Muscle layer of duodenum (tissue), 2 donors: ENCODE results near the gene PROB1.
"Not testable (repeated sequence)": the region's sequence is repeated elsewhere in the genome, so short reads cannot be mapped to it uniquely, and the experiment has no call there.

Experiments used
- H3K27ac ChIP-seq: one replicate; pipeline ENCODE4 v1.7.0; 2013; ENCODE audit warnings: mild to moderate bottlenecking, low read length
- H3K27me3 ChIP-seq: one replicate; pipeline ENCODE4 v1.7.0; 2013; ENCODE audit warnings: low read depth, mild to moderate bottlenecking, control low read depth, low read length
- H3K36me3 ChIP-seq, 2 donors: one replicate each; pipeline ENCODE4 v1.7.0; 2013; ENCODE audit warnings: low read length in 2 of 2, control low read depth in 1 of 2, mild to moderate bottlenecking in 1 of 2; ENCODE audit not compliant: insufficient read depth in 2 of 2, control insufficient read depth in 1 of 2
- H3K4me1 ChIP-seq, 2 donors: one replicate each; pipeline ENCODE4 v1.7.0; 2013; ENCODE audit warnings: low read length in 2 of 2, mild to moderate bottlenecking in 2 of 2, control low read depth in 1 of 2, moderate library complexity in 1 of 2; ENCODE audit not compliant: insufficient read depth in 2 of 2, control insufficient read depth in 1 of 2
- H3K4me3 ChIP-seq, 2 donors: one replicate each; pipeline ENCODE4 v1.7.0; 2013; ENCODE audit warnings: low read length in 2 of 2, low read depth in 1 of 2, mild to moderate bottlenecking in 1 of 2
- H3K9me3 ChIP-seq, 2 donors: one replicate each; pipeline ENCODE4 v1.7.0; 2013; ENCODE audit warnings: low read length in 2 of 2, control low read depth in 1 of 2, mild to moderate bottlenecking in 1 of 2; ENCODE audit not compliant: control insufficient read depth in 1 of 2
- donor health status: healthy.

The PROB1 gene

DNA sequence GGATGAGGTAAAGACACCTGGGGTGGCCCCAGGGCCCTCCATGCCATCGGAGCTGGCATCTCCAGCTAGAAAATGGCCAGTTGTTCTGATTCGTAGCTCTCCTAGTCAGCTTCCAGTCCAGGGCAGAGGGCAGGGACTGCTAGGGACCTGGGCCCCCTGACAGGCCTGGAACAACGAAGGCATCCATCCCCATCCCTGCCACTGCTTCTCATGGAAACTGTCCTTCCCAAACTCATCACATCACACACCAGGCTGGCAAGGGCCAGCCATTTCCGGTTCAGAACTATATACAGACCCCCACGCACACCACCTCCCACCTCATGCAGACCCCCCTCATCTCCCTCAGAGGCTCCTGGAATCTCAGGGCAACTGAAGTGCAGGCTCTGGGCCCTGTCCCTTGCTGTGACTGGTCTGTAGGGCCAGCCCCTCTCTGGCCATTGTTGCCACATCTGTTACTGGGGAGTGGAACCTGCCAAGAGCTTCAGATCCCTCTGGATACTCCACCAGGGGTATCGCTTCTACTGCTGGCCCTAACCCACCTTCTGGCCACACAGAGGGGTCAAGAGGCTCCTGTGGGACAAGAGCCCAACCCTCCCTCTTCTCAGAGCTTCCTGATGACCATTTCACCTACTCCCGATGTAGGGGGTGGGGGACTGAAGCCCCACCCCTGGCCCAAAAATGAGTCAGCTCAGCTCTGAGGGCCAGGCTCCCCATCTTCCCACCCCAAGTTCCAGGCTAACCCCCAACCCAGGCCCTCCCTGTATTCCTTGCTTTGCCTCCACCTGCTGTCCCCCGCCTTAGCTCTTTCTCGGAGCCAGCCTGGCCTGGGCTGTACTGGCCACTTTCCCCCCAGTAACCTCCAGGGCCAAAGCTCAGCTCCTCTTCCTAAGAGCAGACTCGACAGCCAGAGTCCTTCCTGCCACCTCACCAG is 4.0 kb downstream of the PROB1 start:
- H3K4me1 ChIP-seq: peaks cover 0 to 32% of the 10 kb centered on the region in 2 donors
- H3K27ac ChIP-seq: peak overlapping the region; percentile 8
- no peaks in the 10 kb centered on the region for H3K36me3 ChIP-seq
- no peak overlapping the region for H3K4me3 ChIP-seq
- no peaks in the 10 kb centered on the region for H3K9me3 ChIP-seq
- peaks cover 11% of the 10 kb centered on the region for H3K27me3 ChIP-seq

- Histone ChIP-seq H3K27me3 (peaks cover 11% of the 10 kb centered on the region), H3K27ac (peak within 1 kb of the TSS; percentile 8), H3K4me1 (peaks cover 0 to 27% of the 10 kb centered on the region in 2 donors), H3K9me3 (no peaks in the 10 kb centered on the region), H3K4me3 (peak within 1 kb of the TSS in 1 of 2 donors; percentile 26), H3K36me3 (no peaks in the 10 kb centered on the region)
Measured at GRCh38 chr5:139389701-139390638, 4.9 kb downstream of the PROB1 start, which contains the start of gene MZB1. TSS of gene MZB1 (minus strand) at chr5:139389913. CDS start at chr5:139389856, 57 bp downstream.

DNA sequence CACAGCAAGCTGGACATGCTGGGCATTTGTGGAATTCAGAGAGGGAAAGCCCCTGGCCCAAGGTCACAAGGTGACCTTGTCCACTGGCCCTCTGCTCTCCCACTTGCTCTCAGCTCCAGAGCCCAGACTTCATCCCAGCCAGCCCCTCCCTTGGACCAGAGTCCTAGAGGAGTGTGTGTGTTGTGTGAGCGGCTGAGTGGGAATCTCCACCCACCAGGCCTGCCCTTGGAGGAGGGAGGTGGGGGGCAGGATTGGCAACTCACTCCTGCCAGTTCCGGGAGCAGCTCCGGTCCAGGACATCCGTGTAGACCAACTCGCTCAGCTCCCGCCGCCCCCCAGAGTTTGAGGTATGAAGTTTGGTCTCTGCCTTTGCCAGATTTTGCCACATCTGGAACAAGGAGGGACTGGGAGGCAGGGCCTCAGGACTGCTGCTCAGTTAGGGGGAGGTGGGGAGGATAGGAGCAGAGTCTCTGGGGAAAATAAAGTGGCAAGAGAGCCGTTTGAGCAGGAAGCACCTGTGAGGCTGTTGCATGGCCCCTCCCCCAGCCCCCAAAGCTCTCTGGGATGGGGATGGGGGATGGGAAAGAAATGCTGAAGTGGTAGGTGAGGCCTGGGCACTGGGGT is 6.6 kb downstream of the PROB1 start:
- Histone ChIP-seq H3K36me3 (no peaks in the 10 kb centered on the region), H3K27ac (no peak overlapping the region), H3K4me1 (peaks cover 4 to 12% of the 10 kb centered on the region in 2 donors), H3K27me3 (peaks cover 3% of the 10 kb centered on the region), H3K4me3 (peak overlapping the region in 1 of 2 donors; percentile 37), H3K9me3 (no peaks in the 10 kb centered on the region)

- H3K27me3 ChIP-seq: no peaks in the 10 kb centered on the region
- peaks cover 4 to 6% of the 10 kb centered on the region in 2 donors for H3K4me1 ChIP-seq
- peak overlapping the region in 1 of 2 donors; percentile 37 for H3K4me3 ChIP-seq
- H3K36me3 ChIP-seq: no peaks in the 10 kb centered on the region
- no peak overlapping the region for H3K27ac ChIP-seq
- no peaks in the 10 kb centered on the region for H3K9me3 ChIP-seq
Measured at GRCh38 chr5:139387611-139388197, 7.2 kb downstream of the PROB1 start.

DNA sequence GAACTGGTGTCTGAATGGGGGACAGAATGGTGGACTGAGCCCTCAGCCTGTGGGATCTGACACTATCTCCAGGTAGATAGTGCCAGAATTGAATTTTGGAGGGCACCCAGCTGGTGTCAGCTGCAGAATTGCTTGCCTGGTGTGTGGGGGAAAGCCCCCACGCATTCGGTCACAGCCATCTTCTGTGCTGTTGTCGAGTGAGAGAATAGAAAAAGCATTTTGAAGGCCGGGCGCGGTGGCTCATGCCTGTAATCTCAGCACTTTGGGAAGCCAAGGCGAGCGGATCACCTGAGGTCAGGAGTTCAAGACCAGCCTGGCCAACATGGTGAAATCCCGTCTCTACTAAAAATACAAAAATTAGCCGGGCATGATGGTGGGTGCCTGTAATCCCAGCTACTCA is 7.9 kb downstream of the PROB1 start:
- not testable (repeated sequence) for H3K9me3 ChIP-seq, H3K4me1 ChIP-seq, H3K36me3 ChIP-seq, H3K27me3 ChIP-seq, H3K27ac ChIP-seq, H3K4me3 ChIP-seq

GRCh38 chr5:139386050-139386438 is 8.9 kb downstream of the PROB1 start:
- no peaks in the 10 kb centered on the region for H3K9me3 ChIP-seq
- H3K4me1 ChIP-seq: peaks cover 0 to 4% of the 10 kb centered on the region in 2 donors
- H3K36me3 ChIP-seq: no peaks in the 10 kb centered on the region
- no peak overlapping the region for H3K27ac ChIP-seq
- H3K4me3 ChIP-seq: no peak overlapping the region
- no peaks in the 10 kb centered on the region for H3K27me3 ChIP-seq

DNA sequence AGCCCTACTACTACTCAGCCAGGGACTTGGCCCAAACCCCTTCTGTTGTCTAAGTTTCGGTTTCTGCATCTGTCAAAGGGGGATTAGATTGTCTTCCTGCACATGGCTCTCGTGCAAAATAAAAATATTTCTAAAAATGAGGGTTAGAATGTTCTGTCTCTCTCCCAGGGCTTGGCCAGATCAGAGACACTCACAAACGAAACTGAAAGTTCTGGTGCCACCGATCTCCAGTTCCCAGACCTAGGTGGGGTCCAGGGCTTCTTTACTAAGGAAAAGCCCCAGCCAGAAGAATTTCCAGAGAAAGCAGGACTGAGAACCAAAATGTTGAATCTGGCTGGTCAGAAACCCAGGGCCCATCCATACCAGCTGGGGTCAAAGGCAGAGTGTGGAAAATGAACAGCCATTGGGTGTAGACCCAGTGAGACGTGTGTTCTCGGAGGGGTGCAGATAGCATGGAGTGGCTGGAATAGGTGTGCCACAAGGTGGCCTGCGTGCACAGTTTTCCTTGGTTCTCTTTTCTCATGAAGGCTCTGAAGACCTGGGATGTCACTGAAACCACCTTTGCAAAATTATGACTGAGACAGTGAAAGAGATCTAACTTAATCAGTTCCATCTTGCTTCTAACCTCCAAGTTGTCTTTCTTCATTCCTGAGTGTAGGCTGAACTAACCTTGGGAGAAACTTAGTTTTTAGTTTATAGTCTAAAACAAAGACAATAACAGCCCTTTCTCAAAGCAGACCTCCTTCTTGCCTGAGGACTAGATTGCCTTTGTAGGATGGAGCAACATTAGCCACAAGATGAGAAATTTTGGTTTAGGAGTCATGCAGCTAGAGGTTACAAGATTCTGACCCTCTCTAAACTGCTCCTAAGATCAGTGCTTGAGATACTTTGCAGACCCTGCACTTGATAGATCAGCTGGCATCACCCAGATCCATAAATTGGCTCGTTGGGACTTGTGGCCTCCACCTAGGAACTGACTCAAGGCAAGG is 9.5 kb downstream of the PROB1 start:
- H3K4me3 ChIP-seq: peak overlapping the region; percentile 37 to 69
- H3K27me3 ChIP-seq: no peaks in the 10 kb centered on the region
- H3K9me3 ChIP-seq: no peaks in the 10 kb centered on the region
- peak overlapping the region; percentile 67 for H3K27ac ChIP-seq
- no peaks in the 10 kb centered on the region for H3K36me3 ChIP-seq
- H3K4me1 ChIP-seq: peaks cover 0 to 4% of the 10 kb centered on the region in 2 donors

GRCh38 chr5:139384591-139385051 is 10.3 kb downstream of the PROB1 start:
- peak overlapping the region; percentile 37 to 69 for H3K4me3 ChIP-seq
- no peaks in the 10 kb centered on the region for H3K27me3 ChIP-seq
- no peaks in the 10 kb centered on the region for H3K36me3 ChIP-seq
- H3K4me1 ChIP-seq: peaks cover 0 to 4% of the 10 kb centered on the region in 2 donors
- peak overlapping the region; percentile 67 for H3K27ac ChIP-seq
- H3K9me3 ChIP-seq: no peaks in the 10 kb centered on the region

DNA sequence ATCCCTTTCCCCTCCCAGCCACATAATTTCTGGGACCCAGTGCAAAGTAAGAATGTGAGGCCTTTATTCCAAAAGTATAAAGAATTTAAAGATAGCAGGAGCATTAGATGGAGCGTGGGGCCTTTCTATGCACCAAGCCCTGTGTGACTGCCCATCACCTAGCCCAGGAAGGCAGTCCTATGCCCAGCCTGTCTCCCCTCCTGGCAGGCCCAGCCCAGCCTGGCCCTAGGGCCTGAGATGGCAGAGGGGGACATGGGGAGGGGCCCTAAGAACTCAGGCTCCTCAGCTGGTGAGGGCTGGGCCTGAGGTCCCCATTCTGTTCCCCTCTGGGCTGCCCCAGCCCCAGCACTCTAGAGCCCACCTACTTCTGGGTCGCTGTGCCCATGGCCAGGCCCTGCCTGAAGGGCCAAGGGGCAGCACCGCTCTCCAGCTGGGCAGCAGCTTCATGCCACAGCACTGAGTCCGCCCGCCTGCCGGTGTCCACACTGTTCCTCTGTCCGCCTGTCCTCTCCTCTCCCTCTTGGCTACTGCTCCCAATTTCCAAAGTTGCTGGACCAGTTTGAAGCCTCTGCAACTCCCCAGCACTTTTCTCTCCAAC is 10.8 kb downstream of the PROB1 start:
- peaks cover 0 to 4% of the 10 kb centered on the region in 2 donors for H3K4me1 ChIP-seq
- H3K27ac ChIP-seq: no peak overlapping the region

More for the DNA sequence above, 10.8 kb downstream of the PROB1 start:
- H3K27me3 ChIP-seq: no peaks in the 10 kb centered on the region
- H3K9me3 ChIP-seq: no peaks in the 10 kb centered on the region
- no peaks in the 10 kb centered on the region for H3K36me3 ChIP-seq
- no peak overlapping the region for H3K4me3 ChIP-seq
